SJSA1 (cell line): ENCODE results near the gene ANO6. TPM values are rescaled to one million over a fixed set of nuclear protein-coding genes. Genes with fewer than 3 reads are reported as not detected.
"Not testable (repeated sequence)": the region's sequence is repeated elsewhere in the genome, so short reads cannot be mapped to it uniquely, and the experiment has no call there.

ENCODE experiments used
- DNase-seq, 2 experiments: peaks; one replicate each; pipeline ENCODE4 v3.0.0-alpha.2; 2015 to 2020; ENCODE audit warnings: low spot score in 2 of 2, low read depth in 1 of 2
- H3K27ac ChIP-seq: fragments of 250-450 bp; sonication (Bioruptor Pico); 2 replicates; pipeline ENCODE4 v1.5.1; 2020; ENCODE audit warnings: mild to moderate bottlenecking, moderate library complexity
- H3K27me3 ChIP-seq: fragments of 250-450 bp; sonication (Bioruptor Pico); replicated peaks from 2 replicates; pipeline ENCODE4 v1.5.1; 2020; ENCODE audit warnings: mild to moderate bottlenecking, moderate library complexity
- H3K36me3 ChIP-seq: fragments of 250-450 bp; sonication (Bioruptor Pico); 2 replicates; pipeline ENCODE4 v1.5.1; 2020; ENCODE audit warnings: mild to moderate bottlenecking
- H3K4me1 ChIP-seq: fragments of 250-450 bp; sonication (Bioruptor Pico); replicated peaks from 2 replicates; pipeline ENCODE4 v1.6.1; 2021; ENCODE audit warnings: mild to moderate bottlenecking
- H3K4me3 ChIP-seq: fragments of 250-450 bp; sonication (Bioruptor Pico); 2 replicates; pipeline ENCODE4 v1.5.1; 2020; ENCODE audit warnings: mild to moderate bottlenecking
- H3K9me3 ChIP-seq: fragments of 250-450 bp; sonication (Bioruptor Pico); replicated peaks from 2 replicates; pipeline ENCODE4 v1.5.1; 2020; ENCODE audit warnings: mild to moderate bottlenecking
- total RNA-seq: library from RNA; depleted of rRNA; stranded (reverse); fragments of >200 nt; shearing (Covaris generic); gene quantifications from 2 replicates; pipeline ENCODE4 v1.2.3, GENCODE V29; 2014

The ANO6 gene
- total RNA-seq, 1 experiment from 2014 or later: 88.8 TPM

DNA sequence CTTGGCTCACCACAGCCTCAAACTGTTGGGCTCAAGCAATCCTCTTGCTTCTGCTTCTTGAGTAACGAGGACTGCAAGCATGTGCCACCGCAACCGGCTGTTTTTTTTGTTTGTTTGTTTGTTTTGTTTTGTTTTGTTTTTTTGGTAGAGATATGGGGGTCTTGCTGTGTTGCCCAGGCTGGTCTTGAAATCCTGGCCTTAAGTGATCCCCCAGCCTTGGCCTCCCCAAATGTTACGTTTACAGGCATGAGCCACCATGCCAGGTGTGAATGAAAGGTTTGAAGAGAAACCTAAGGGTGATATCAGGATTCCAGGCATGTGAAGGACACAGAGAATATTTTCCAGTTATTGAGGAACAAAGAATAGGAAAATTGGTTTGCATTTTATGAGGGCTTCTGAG, 45.0 kb downstream of the ANO6 start:
- no peaks in the 10 kb centered on the region for H3K9me3 ChIP-seq

DNA sequence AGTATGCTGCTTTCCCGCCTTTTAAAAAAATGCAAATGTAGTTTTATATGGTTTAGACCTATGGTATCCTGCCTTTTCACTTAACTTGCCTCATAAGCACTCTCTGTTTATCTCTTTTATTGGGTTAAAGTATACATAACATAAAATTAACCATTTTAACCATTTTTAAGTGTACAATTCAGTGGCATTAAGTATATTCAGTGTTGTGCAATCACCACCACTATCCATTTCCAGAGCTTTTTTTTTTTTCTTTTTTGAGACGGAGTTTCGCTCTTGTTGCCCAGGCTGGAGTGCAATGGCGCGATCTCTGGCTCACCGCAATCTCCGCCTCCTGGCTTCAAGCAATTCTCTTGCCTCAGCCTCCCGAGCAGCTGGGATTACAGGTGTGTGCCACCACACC, 46.3 kb downstream of the ANO6 start:
- not testable (repeated sequence) for H3K9me3 ChIP-seq, H3K27ac ChIP-seq, H3K27me3 ChIP-seq, H3K4me3 ChIP-seq, H3K4me1 ChIP-seq, DNase-seq, H3K36me3 ChIP-seq

More for the DNA sequence above, 45.0 kb downstream of the ANO6 start:
- Histone ChIP-seq H3K4me1 (no peaks in the 10 kb centered on the region), H3K27me3 (no peaks in the 10 kb centered on the region), H3K36me3 (peaks cover 3% of the 10 kb centered on the region; the same call in 1 of the 2 replicates), H3K27ac (no peak overlapping the region), H3K4me3 (no peak overlapping the region)
- DNase-seq: no peak

DNA sequence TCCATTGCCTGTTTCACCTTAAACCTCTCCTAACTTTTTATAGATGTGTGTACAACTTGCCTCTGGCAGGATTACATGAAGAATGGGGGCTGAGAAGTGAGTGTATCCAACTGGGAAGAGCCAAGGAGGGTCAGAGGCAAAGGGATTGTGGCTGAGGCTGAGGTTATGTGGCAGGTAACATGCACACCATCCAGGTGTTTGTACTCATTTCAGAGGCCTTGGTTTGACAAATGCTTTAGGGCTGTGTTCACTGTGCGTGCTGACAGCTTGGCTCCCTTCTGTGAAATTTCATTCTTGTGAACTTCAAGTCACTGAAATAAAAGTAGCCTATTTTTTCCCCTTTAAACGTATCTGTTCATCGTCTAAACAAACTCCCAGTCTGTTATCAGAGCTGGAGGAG, 47.7 kb downstream of the ANO6 start:
- DNase-seq: no peak
- Histone ChIP-seq H3K4me1 (peaks cover 7% of the 10 kb centered on the region), H3K9me3 (no peaks in the 10 kb centered on the region), H3K36me3 (peaks cover 3% of the 10 kb centered on the region; the same call in 1 of the 2 replicates), H3K27ac (no peak overlapping the region), H3K4me3 (no peak overlapping the region), H3K27me3 (no peaks in the 10 kb centered on the region)

- Histone ChIP-seq H3K4me3 (no peak overlapping the region), H3K27ac (peak overlapping the region; percentile 67), H3K4me1 (peaks cover 29% of the 10 kb centered on the region)
These were observed 52.9 kb downstream of the ANO6 start for GRCh38 chr12:45268672-45269411.

GRCh38 chr12:45269412-45269751, 53.5 kb downstream of the ANO6 start:
- no peaks in the 10 kb centered on the region for H3K9me3 ChIP-seq
- no peak overlapping the region for H3K4me3 ChIP-seq
- H3K27ac ChIP-seq: peak overlapping the region; percentile 67
- peaks cover 35% of the 10 kb centered on the region for H3K4me1 ChIP-seq
- H3K36me3 ChIP-seq: no peaks in the 10 kb centered on the region; the same call in 1 of the 2 replicates
- no peaks in the 10 kb centered on the region for H3K27me3 ChIP-seq
- no peak for DNase-seq

More at GRCh38 chr12:45268672-45269411, 52.9 kb downstream of the ANO6 start:
- DNase-seq: peak; percentile 75 to 87
- Histone ChIP-seq H3K9me3 (no peaks in the 10 kb centered on the region), H3K36me3 (no peaks in the 10 kb centered on the region), H3K27me3 (no peaks in the 10 kb centered on the region)

- Histone ChIP-seq H3K4me1 (peaks cover 41% of the 10 kb centered on the region), H3K9me3 (no peaks in the 10 kb centered on the region), H3K27ac (no peak overlapping the region), H3K27me3 (no peaks in the 10 kb centered on the region), H3K4me3 (no peak overlapping the region), H3K36me3 (no peaks in the 10 kb centered on the region; the same call in 1 of the 2 replicates)
- DNase-seq: no peak
These were observed 55.1 kb downstream of the ANO6 start for GRCh38 chr12:45270951-45271350.

GRCh38 chr12:45273717-45274271, 57.9 kb downstream of the ANO6 start:
- peak overlapping the region; percentile 90 for H3K27ac ChIP-seq
- no peaks in the 10 kb centered on the region for H3K9me3 ChIP-seq
- no peaks in the 10 kb centered on the region for H3K27me3 ChIP-seq
- no peaks in the 10 kb centered on the region; the same call in 1 of the 2 replicates for H3K36me3 ChIP-seq
- DNase-seq: peak; percentile 82 to 86
- no peak overlapping the region for H3K4me3 ChIP-seq
- H3K4me1 ChIP-seq: peaks cover 32% of the 10 kb centered on the region

DNA sequence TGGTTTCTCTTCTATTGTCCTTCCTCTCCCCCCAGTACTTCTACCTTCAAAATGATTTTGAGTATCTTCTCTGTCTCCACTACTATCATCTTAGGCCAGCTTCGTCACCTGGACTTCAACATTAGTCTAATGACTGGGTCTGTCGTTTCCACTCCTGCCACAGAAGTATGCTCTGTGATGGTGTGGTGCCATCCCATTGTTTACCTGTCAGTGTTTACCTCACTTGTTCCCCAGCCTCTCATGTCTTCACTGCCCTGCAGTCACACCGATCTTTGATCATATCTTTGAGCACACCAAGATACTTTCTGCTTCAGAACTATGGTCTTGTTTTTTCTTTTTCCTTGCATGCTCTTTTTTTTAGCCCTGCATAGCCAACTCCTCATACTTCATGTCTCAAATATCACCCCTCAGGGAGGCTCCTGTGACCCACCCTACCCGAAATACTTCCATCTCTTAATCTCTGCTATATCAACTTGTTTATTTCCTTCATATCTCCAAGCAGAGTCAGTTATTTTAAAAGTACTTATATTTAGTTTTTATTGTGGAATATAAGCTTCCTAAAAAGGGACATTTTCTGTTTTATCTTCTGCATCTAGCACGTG, 60.4 kb downstream of the ANO6 start:
- peaks cover 21% of the 10 kb centered on the region for H3K4me1 ChIP-seq
- no peak for DNase-seq
- no peak overlapping the region for H3K4me3 ChIP-seq
- H3K36me3 ChIP-seq: peaks cover 6% of the 10 kb centered on the region; the same call in 1 of the 2 replicates
- no peaks in the 10 kb centered on the region for H3K27me3 ChIP-seq
- H3K27ac ChIP-seq: no peak overlapping the region
- no peaks in the 10 kb centered on the region for H3K9me3 ChIP-seq

DNA sequence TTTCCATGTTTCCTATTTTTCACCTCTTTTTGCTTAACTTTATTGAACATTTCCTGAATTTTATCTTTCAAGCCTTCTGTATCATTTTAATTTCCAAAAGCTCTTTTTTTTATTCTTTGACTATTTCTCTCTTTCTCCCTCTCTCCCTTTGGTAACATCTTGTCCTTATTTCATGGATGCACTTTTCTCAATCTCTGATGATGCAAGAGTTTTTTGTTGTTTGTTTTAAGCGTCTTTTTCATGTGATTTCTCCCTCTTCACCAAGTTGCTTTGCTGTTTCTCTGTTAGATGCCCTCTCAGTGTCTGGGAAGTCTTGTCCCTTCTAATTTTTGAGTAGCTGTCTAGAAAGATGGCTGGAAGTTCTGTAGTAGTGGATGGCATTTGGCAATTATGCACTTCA, 62.6 kb downstream of the ANO6 start:
- H3K4me3 ChIP-seq: no peak overlapping the region
- no peaks in the 10 kb centered on the region for H3K27me3 ChIP-seq
- DNase-seq: no peak
- H3K4me1 ChIP-seq: peaks cover 21% of the 10 kb centered on the region
- peaks cover 6% of the 10 kb centered on the region for H3K36me3 ChIP-seq
- no peak overlapping the region for H3K27ac ChIP-seq
- H3K9me3 ChIP-seq: no peaks in the 10 kb centered on the region

- no peak for DNase-seq
- H3K27ac ChIP-seq: no peak overlapping the region
- H3K27me3 ChIP-seq: no peaks in the 10 kb centered on the region
- H3K4me3 ChIP-seq: no peak overlapping the region
- no peaks in the 10 kb centered on the region for H3K9me3 ChIP-seq
- H3K4me1 ChIP-seq: peaks cover 24% of the 10 kb centered on the region
- peaks cover 6% of the 10 kb centered on the region; the same call in 1 of the 2 replicates for H3K36me3 ChIP-seq
These were observed 64.3 kb downstream of the ANO6 start for GRCh38 chr12:45279931-45280830.

- H3K27me3 ChIP-seq: no peaks in the 10 kb centered on the region
- H3K4me3 ChIP-seq: no peak overlapping the region
- peaks cover 28% of the 10 kb centered on the region for H3K4me1 ChIP-seq
- no peak for DNase-seq
- H3K27ac ChIP-seq: no peak overlapping the region
- no peaks in the 10 kb centered on the region for H3K9me3 ChIP-seq
- peaks cover 6% of the 10 kb centered on the region; the same call in 1 of the 2 replicates for H3K36me3 ChIP-seq
These were observed 66.1 kb downstream of the ANO6 start for GRCh38 chr12:45281994-45282393.

DNA sequence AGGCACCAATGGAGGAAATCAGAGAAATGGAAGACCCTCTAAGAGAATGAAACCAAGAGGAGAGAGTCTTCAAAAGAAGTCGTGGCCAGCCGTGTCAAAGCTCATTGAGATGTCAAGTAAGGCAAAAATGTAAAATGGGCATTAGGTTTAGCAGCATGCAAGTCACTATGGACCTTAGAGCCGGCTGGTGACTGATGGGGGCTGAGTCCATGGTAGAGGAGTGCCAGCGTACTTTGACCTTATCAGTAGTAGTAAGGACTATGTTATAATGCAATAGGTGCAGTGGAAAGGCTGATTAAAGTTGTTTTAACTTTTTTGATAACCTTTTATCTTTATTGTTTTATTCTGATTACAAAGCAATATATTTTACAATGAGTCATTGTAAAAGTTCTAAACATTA, 66.5 kb downstream of the ANO6 start:
- Histone ChIP-seq H3K4me1 (peaks cover 28% of the 10 kb centered on the region), H3K36me3 (peaks cover 6% of the 10 kb centered on the region; the same call in 1 of the 2 replicates), H3K27me3 (no peaks in the 10 kb centered on the region), H3K27ac (no peak overlapping the region), H3K9me3 (no peaks in the 10 kb centered on the region), H3K4me3 (no peak overlapping the region)
- DNase-seq: no peak

- Histone ChIP-seq H3K9me3 (no peaks in the 10 kb centered on the region), H3K27ac (peak overlapping the region; percentile 86), H3K27me3 (no peaks in the 10 kb centered on the region), H3K36me3 (peaks cover 5% of the 10 kb centered on the region; the same call in 1 of the 2 replicates), H3K4me1 (peaks cover 28% of the 10 kb centered on the region), H3K4me3 (no peak overlapping the region)
- DNase-seq: peak; percentile 51 to 80
These were observed 68.4 kb downstream of the ANO6 start for GRCh38 chr12:45284096-45284901.
